Stimulated activated memory B cell treated with anti-CD40 and anti-IgM and Interleukin-4, amounts not matched to agents 10 μg/mL and 1 μg/mL and 100 μg/mL, for 72 hours (primary cell): Measurements from ENCODE around the gene PDE4D.
A peak's percentile ranks its signal among the peaks of the same experiment; 100 is the strongest.

Source experiments
- ATAC-seq: fragments of 150-1000 bp; cut with Tn5 transposase; 2 replicates; pipeline ENCODE4 v1.10.0; 2021
- H3K27ac Mint-ChIP-seq: one replicate; pipeline ENCODE4 v1.8.0; 2022; ENCODE audit warnings: mild to moderate bottlenecking, mixed read lengths
- H3K27me3 Mint-ChIP-seq: one replicate; pipeline ENCODE4 v1.8.0; 2022; ENCODE audit warnings: mixed read lengths
- H3K36me3 Mint-ChIP-seq: one replicate; pipeline ENCODE4 v1.8.0; 2022; ENCODE audit warnings: mixed read lengths
- H3K4me1 Mint-ChIP-seq: one replicate; pipeline ENCODE4 v1.8.0; 2022; ENCODE audit warnings: mixed read lengths
- H3K4me3 Mint-ChIP-seq: one replicate; pipeline ENCODE4 v1.8.0; 2022; ENCODE audit warnings: mild to moderate bottlenecking, moderate library complexity, mixed read lengths
- H3K9me3 Mint-ChIP-seq: one replicate; pipeline ENCODE4 v1.8.0; 2022; ENCODE audit warnings: mixed read lengths

PDE4D gene

GRCh38 chr5:59134471-59135163 lies 758.9 kb downstream of the PDE4D start:
- Mint-ChIP-seq H3K9me3 (no peaks in the 10 kb centered on the region), H3K4me1 (no peaks in the 10 kb centered on the region), H3K4me3 (no peak overlapping the region), H3K27ac (no peak overlapping the region), H3K36me3 (no peaks in the 10 kb centered on the region), H3K27me3 (no peaks in the 10 kb centered on the region)
- ATAC-seq: no peak

DNA sequence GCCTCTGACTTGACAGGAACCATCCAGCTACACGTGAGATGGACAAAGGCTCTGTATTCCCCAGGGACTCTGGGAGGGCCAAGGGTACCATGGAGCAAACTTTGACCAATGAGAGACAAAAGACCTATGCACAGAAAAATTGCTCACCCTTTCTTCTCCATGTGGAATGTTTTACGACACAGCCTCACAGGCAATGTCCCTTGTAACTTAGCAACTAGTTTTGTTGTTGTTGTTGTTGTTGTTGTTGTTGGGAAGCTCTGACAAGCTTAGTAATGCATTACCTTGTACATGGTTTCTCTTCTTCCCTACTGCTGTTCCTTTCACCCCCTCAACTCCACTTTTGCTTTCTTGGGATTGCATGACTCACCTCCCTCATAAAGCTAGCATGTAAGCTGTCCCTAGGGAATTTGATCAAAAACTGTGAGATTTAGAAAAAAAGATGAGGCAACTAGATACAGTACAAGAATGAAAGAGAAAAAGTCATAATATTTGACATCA lies 759.7 kb downstream of the PDE4D start:
- no peak for ATAC-seq
- Mint-ChIP-seq H3K27me3 (no peaks in the 10 kb centered on the region), H3K9me3 (no peaks in the 10 kb centered on the region), H3K27ac (no peak overlapping the region), H3K36me3 (no peaks in the 10 kb centered on the region), H3K4me1 (no peaks in the 10 kb centered on the region), H3K4me3 (no peak overlapping the region)

DNA sequence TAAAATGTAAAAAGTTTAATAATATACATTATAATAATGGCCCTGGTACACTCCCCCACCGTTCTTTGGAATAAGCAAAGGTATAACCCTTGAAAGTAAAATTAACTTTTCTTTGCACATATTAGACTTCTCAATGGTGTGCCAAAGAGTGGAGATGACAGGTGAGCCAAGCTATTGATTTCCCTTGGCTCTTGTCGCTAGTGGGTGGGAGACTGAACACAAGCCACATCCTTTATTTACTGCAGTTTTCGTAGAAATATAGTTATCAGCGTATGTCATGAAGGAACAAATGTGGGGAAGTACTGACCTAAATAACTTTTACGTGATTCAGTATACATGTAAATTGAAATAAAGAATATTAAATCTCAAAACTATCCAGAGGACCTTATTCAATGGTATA lies 761.4 kb downstream of the PDE4D start:
- Mint-ChIP-seq H3K27ac (no peak overlapping the region), H3K4me3 (no peak overlapping the region), H3K27me3 (no peaks in the 10 kb centered on the region), H3K36me3 (no peaks in the 10 kb centered on the region), H3K4me1 (no peaks in the 10 kb centered on the region), H3K9me3 (no peaks in the 10 kb centered on the region)
- ATAC-seq: no peak

DNA sequence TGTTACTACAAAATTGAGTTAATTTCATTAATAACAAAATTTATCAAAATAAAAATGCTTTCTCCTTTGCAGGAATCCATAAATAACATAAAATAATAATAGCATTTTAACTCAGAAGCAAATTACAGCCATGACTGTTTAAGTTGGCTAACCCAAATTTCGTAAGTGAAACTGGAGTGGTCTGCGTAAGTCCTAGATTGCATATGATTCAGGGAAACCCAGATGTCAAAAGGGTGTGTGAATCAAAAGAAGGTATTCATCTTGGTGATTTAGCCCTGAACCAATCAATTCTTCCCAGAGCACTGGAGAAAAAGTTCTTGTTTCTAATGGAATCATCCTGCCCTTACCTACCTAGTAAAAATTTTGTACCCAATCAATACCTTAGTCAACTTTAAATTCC lies 763.1 kb downstream of the PDE4D start:
- Mint-ChIP-seq H3K27me3 (no peaks in the 10 kb centered on the region), H3K36me3 (no peaks in the 10 kb centered on the region), H3K4me3 (no peak overlapping the region), H3K9me3 (no peaks in the 10 kb centered on the region), H3K4me1 (no peaks in the 10 kb centered on the region), H3K27ac (no peak overlapping the region)
- no peak for ATAC-seq

GRCh38 chr5:59128646-59129290 lies 764.8 kb downstream of the PDE4D start:
- no peaks in the 10 kb centered on the region for H3K4me1 Mint-ChIP-seq
- H3K27me3 Mint-ChIP-seq: no peaks in the 10 kb centered on the region
- H3K9me3 Mint-ChIP-seq: no peaks in the 10 kb centered on the region
- no peaks in the 10 kb centered on the region for H3K36me3 Mint-ChIP-seq
- no peak for ATAC-seq
- H3K4me3 Mint-ChIP-seq: no peak overlapping the region
- H3K27ac Mint-ChIP-seq: no peak overlapping the region

GRCh38 chr5:59126708-59127573 lies 766.6 kb downstream of the PDE4D start:
- ATAC-seq: no peak
- Mint-ChIP-seq H3K27me3 (no peaks in the 10 kb centered on the region), H3K27ac (no peak overlapping the region), H3K9me3 (no peaks in the 10 kb centered on the region), H3K36me3 (no peaks in the 10 kb centered on the region), H3K4me3 (no peak overlapping the region), H3K4me1 (no peaks in the 10 kb centered on the region)

DNA sequence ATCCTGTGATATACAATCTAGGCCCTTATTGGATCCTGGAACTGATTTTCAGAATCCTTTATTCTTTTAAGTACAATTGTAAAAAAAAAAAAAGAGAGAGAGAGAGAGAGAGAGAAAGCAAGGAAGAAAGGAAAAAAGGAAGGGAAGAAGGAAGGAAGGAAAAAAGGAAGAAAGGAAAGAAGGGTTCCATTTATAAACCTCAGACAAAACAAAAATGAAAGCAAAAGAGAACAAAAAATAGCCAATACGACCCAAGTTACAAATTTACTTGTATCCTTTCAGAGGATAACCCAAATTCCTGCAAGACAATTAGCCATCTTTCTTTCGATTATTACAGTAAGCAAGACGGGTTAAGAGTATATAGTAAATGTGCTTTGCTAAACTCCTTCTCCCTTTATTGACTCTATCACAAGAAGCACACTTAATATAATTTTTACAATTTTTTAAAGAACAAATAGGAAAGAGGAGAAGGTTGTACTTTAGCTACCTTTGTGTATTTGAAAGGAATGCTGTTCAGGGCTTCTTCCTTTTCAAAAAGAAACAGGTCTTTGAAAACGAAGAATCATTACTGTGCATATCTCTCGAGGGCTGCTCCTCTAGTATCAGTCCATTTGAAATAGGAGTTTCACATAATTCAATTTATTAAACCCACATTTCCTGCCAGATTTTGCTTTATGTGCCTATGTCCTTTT lies 767.4 kb downstream of the PDE4D start:
- peak overlapping the region; percentile 45 for H3K4me3 Mint-ChIP-seq
- no peaks in the 10 kb centered on the region for H3K4me1 Mint-ChIP-seq
- no peaks in the 10 kb centered on the region for H3K36me3 Mint-ChIP-seq
- no peak for ATAC-seq
- no peaks in the 10 kb centered on the region for H3K9me3 Mint-ChIP-seq
- no peaks in the 10 kb centered on the region for H3K27me3 Mint-ChIP-seq
- no peak overlapping the region for H3K27ac Mint-ChIP-seq

- H3K4me1 Mint-ChIP-seq: no peaks in the 10 kb centered on the region
- ATAC-seq: no peak
- no peaks in the 10 kb centered on the region for H3K27me3 Mint-ChIP-seq
- no peaks in the 10 kb centered on the region for H3K36me3 Mint-ChIP-seq
- H3K9me3 Mint-ChIP-seq: no peaks in the 10 kb centered on the region
- no peak overlapping the region for H3K4me3 Mint-ChIP-seq
- H3K27ac Mint-ChIP-seq: no peak overlapping the region
Measured at GRCh38 chr5:59125011-59125961, 768.2 kb downstream of the PDE4D start.

- ATAC-seq: no peak
- no peaks in the 10 kb centered on the region for H3K9me3 Mint-ChIP-seq
- H3K4me1 Mint-ChIP-seq: no peaks in the 10 kb centered on the region
- H3K27ac Mint-ChIP-seq: no peak overlapping the region
- no peaks in the 10 kb centered on the region for H3K27me3 Mint-ChIP-seq
- H3K36me3 Mint-ChIP-seq: no peaks in the 10 kb centered on the region
- H3K4me3 Mint-ChIP-seq: no peak overlapping the region
Measured at GRCh38 chr5:59123595-59124561, 769.6 kb downstream of the PDE4D start.

DNA sequence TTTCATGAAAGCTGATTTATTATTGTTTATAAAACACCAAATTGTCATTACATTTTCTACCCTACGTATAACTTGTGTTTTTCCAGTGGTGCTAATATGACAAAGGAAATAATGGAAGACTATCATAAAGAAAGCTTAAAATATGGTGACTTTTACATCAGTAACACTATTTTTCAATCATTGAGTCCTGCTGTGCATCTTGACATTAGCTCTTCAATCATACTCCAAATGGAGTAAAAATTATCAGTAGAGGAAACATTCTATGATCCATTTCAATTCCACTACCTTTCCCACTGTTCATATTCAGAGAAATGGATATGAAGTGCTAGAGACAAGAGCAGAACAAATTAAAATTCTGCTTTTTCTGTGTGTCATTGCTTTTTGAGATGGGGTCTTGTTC lies 774.0 kb downstream of the PDE4D start:
- no peaks in the 10 kb centered on the region for H3K36me3 Mint-ChIP-seq
- no peaks in the 10 kb centered on the region for H3K27me3 Mint-ChIP-seq
- H3K4me1 Mint-ChIP-seq: no peaks in the 10 kb centered on the region
- no peak overlapping the region for H3K4me3 Mint-ChIP-seq
- H3K9me3 Mint-ChIP-seq: no peaks in the 10 kb centered on the region
- no peak for ATAC-seq
- H3K27ac Mint-ChIP-seq: no peak overlapping the region

- Mint-ChIP-seq H3K4me3 (no peak overlapping the region), H3K27ac (no peak overlapping the region), H3K4me1 (peaks cover under 1% of the 10 kb centered on the region), H3K36me3 (no peaks in the 10 kb centered on the region), H3K9me3 (no peaks in the 10 kb centered on the region), H3K27me3 (no peaks in the 10 kb centered on the region)
- no peak for ATAC-seq
Measured at GRCh38 chr5:59117320-59117719, 776.2 kb downstream of the PDE4D start.

GRCh38 chr5:59116231-59116865 lies 777.2 kb downstream of the PDE4D start:
- H3K27me3 Mint-ChIP-seq: no peaks in the 10 kb centered on the region
- H3K27ac Mint-ChIP-seq: no peak overlapping the region
- no peaks in the 10 kb centered on the region for H3K9me3 Mint-ChIP-seq
- ATAC-seq: no peak
- peaks cover 7% of the 10 kb centered on the region for H3K4me1 Mint-ChIP-seq
- no peaks in the 10 kb centered on the region for H3K36me3 Mint-ChIP-seq
- H3K4me3 Mint-ChIP-seq: no peak overlapping the region

GRCh38 chr5:59115345-59115744 lies 778.2 kb downstream of the PDE4D start:
- H3K36me3 Mint-ChIP-seq: no peaks in the 10 kb centered on the region
- H3K27ac Mint-ChIP-seq: no peak overlapping the region
- ATAC-seq: no peak
- H3K4me3 Mint-ChIP-seq: no peak overlapping the region
- no peaks in the 10 kb centered on the region for H3K9me3 Mint-ChIP-seq
- H3K27me3 Mint-ChIP-seq: no peaks in the 10 kb centered on the region
- peaks cover 7% of the 10 kb centered on the region for H3K4me1 Mint-ChIP-seq
